CD4-positive, alpha-beta T cell treated with Interleukin-15 for 4 hours (primary cell): ENCODE measurements around the gene WDR90.

Source experiments
- DNase-seq: peaks from one replicate; pipeline ENCODE4 v3.0.0-alpha.2; 2020; ENCODE audit warnings: low spot score

The WDR90 gene

DNA sequence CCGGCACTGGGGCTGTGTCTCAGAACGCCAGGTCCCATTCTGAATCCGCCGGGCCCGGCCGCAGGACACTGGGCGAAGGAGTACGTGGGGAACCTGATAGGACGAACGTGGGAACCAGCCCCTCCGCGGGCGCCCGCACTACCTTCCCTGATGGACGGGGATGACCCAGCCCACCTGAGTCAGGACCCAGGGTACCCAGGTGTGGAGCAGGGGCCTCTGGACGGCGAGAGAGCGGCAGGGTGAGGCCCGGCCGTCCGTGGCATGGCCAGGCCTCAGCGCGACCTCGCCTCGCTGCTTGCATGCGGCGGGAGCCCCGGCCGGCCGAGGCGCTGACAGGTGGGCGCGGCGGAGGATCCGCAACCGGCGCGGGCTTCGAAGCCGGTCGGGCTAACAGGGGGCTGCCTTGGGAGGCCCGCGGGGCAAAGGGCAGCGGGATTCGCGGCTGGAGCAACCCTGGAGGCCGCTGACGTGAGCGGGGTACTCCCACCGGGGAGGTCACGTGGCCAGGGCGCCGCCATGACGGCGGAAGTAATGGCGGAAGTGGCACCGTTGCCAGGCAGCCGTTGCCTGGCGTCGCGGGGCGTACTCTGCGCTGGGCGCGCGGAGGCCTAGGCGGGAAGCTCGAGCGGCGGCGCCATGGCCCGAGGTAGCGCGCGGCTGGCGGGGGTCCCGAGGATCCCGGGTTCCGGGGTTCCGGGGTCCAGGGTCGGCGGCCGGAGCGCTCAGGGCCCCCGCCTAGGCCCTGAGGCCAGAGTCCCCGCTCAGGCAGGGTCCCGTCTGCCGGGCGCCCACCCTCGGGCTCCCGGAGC, at the start of gene WDR90:
WDR90 (plus strand) TSS at position 585 of the 809 bp plus-strand sequence; CDS start at position 637, 52 bp downstream.
- DNase-seq = peak; percentile 89

DNA sequence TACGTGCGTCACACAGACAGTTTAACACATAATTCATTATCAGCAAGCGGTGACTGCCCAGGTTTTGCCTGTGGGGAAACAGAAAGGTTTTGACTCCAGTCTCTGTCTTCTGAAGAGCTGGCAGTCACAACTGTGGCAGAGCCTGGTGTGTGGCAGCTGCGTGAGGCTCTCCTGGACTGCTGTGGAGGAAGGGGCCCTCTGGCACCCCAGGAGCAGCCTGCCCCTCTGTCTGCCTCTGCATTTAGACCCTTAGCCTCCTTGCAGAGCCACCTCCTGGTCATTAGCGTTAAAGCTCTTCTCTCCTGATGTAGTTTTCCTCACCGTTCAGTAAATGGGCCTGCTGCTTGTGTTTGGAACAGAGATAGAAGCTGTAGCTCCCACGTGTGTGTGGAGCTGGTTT, 48.4 kb upstream of the WDR90 start:
- no peak for DNase-seq

DNA sequence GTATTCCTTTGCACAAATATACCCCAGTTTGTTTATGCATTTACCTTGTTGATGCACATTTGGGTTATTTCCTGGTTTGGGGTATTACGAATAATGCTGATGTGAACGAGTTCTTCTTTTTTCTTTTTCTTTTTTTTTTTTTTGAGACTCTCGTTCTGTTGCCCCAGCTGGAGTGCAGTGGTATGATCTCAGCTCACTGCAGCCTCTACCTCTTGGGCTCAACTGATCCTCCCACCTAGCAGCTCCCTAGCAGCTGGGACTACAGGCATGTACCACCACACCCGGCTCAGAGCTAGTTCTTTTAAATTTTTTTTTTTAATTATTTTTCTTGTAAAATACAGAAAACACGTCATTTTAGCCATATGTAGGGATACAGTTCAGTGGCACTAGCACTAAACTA, 45.2 kb upstream of the WDR90 start:
- DNase-seq = no peak

DNA sequence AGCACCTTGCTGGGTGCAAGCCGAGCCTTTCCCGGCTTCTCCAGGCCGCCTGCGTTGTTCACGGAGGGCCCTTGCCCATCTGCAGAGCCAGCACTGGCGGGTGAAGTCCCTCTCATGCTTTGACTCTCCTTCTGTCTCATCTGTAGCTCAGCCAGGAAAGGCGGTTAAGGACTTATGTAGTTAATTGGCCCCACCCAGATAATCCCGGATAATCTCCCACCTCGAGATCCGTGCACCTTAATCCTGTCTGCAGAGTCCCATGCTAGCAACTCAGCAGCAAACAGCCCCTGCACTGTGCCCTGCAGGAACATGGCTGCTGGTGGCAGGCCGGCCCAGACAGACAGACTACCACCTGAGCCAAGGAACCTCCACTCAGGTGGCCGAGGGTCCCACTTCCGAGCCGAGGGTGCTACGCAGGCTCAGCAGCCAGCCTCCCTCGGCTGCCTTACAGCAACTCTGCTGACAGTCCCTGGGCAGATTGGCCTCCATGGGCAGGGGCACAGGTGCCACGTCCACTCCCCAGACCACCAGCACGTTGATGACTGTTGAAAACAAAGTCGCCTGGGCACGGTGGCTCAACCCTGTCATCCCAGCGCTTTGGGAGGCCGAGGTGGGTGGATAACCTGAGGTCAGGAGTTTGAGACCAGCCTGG, 42.4 kb upstream of the WDR90 start:
- DNase-seq = no peak

DNA sequence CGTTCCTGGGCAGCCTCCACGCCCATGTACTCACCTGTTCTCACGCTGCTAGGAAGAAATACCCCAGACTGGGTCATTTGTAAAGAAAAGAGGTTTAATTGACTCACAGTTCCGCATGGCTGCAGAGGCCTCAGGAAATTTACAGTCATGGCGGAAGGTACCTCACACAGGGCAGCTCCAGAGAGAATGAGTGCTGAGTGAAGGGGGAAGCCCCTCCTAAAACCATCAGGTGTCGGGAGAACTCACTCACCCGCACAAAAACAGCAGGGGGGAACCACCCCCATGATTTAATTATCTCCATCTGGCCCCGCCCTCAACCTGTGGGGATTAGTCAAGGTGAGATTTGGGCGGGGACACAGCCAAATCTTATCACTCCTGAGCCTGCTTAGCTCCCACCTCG, 41.1 kb upstream of the WDR90 start:
- no peak for DNase-seq

DNA sequence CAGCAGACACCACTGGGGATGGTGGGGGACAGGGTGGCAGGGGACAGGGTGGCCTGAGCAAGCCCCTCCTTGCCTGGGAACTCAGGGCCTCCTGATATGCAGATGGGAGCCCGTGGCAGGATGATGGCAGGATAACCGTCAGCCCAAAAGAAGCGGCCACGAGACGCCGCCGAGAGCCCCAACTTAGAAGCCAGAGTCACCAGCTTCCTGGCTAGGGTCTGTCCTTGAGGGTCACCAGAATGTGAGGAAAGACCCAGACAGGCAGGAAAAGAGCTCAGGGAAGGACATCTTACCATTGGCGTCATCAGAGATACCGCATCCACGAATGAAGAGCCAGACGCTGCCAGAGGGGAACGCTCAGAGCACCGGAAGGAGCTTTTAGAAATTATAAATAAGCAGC, 39.8 kb upstream of the WDR90 start:
- DNase-seq = no peak

DNA sequence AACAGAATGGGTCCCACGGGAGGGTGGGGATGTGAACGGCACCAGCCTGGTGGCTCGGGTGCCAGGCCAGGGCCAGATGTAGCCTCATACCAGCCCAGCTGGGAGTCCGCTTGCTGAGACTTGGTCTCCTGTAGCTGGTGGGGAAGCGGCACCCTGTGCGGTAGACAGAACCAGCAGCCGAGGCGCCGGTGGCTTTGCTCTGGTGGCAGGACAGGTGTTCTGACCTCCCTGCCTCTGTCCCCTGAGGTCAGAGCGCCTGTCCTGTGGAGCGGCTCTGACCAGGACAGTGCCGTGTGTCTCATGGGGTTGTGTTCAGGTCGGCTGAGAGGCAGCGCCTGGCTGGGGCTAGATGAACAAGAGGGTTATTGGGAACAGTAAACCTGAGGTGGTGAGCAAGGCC, 39.2 kb upstream of the WDR90 start:
- DNase-seq = no peak

DNA sequence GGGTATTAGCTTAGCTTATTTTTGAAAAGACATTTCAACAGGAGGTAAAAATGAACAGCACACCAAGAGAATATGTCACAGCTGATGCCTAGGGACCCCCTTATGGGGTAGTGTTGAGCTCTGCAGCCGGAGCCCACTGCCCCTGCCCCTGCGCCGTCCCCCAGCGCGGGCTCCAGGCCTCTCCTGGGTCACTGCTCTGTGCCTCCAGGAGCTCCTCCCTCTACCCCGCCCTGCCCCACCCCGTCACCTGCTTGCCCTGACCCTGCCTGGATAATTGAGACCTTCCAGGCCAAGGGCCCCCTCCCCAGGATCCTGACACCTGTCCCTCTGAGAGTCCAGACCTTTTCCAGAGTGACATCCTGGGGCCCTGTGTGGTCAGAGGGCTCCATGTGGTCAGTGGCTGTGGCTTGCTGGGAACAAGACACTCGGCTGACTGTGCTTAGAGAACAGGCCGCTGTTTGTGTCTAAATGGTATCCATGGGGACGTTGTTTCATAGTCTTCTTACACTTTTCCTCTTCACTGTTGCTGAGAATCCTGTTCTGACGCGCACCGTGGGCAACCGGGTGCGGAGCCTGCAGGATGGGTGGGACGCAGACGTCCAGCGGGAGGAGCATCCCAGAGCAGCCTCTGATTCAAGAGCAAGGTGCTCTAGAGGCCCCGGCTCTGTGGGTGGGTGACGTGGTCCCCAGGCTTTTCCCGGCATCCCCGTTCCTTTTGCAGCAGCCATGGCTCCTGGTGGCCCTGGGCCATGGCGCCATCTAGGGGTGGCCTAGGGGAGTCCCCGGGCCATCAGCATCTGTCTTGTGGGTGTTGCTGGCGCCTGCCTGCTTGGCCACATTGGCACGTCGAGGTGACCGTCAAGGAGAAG, 38.4 kb upstream of the WDR90 start:
- DNase-seq = peak; percentile 49

DNA sequence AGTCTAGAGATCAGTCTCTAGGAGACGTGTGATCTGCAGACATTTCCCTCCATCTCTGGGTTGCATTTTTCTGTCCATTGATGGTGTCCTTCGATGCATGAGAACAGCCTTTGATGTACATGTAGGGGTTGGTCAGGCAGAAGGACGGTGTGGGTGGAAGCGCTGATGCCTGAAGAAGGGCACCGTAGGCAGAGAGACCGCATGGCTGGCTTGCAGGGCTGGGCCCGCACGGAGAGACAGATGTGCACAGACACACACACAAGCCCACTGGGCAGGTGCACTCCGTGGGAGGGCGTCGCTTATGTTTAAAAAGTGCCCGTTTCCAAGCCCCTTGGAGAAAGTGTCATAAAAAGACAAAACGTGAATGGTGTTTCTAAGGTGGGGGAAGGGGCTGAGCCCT, 34.0 kb upstream of the WDR90 start:
- DNase-seq = no peak

DNA sequence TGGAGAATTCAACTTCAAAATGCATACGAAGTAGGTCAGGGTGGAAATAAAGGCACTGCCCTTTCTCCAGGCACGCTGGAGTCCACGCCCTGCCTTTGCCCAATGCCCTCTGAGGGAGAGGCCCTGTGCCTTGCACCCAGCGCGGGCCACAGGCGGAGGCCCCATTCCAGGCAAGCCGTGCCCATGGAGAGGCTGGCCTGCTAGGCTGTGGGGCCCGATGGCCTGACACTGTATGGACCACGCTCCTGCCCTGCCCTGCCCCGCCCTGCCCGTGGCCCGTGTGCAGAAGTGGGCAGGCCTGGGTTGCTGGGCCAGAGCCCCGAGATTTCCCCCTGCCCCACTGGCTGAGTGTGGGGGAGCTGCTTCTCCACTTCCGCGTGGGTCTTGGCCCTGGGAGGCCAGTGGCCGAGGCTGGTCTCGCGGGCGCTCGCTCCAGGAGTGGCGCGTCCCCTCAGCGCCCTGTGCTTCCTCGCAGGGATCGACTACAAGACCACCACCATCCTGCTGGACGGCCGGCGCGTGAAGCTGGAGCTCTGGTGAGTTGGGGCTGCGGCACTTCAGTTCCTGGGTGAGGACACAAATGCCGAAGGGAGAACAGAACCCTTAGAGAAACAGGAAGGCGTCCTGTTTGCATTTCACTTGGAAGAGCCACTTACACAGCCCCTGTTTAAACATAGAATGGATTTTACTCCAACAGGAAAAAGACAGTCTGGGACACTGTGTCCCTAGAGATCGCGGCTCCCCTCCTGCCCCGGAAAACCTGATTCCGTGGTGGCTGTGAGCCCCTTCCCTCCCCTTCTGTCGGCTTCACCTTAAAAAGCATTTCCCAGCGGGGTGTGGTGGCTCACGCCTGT, 32.2 kb upstream of the WDR90 start:
- no peak for DNase-seq

DNA sequence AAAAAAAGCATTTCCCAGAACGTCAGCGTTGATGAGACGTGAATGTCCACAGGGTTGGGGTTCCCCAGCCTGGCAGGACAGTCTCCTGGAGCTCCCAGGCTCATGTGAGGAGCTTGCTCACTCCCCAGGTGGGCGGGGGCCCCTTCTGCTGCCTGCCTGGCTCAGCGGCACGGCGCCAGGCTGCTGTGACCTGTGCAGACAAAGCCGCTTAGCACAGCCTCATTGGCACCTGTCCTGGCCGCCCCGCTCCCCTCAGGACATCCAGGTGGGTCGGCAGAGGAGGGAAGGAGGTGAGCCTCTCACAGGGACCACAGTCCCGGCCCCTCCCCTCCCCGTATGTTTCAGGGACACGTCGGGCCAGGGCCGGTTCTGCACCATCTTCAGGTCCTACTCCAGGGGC, 31.3 kb upstream of the WDR90 start:
- no peak for DNase-seq

DNA sequence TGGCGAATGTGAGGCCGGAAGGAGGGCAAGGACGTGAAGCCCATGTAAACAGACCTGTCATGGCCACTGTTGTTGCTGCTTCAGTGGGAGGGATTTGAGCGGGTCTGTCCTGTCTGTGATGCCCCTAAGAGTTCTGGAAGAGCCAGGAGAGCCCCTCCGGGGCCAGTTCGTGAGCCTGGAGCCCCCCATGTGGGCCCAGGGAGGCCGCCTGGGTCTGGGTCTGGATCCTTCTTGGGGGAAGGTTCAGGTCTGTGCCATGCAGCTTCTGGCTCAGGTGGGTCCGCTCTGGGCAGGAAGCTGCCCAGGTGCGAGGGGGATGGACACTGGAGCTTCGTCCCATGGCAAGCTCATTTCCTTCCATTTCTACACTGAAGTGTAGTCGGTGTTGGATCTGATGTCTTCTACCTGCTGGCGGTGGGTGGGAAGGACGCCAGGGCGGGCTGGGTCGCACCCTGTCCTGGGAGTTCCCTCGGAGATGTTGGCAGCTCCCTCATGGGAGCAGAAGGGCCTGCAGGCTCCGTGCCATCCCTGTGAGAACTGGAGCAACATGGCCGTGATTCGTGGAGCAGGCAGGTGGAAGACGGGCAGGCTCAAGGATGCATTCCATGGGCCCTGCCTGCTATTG, 29.6 kb upstream of the WDR90 start:
- DNase-seq = no peak

DNA sequence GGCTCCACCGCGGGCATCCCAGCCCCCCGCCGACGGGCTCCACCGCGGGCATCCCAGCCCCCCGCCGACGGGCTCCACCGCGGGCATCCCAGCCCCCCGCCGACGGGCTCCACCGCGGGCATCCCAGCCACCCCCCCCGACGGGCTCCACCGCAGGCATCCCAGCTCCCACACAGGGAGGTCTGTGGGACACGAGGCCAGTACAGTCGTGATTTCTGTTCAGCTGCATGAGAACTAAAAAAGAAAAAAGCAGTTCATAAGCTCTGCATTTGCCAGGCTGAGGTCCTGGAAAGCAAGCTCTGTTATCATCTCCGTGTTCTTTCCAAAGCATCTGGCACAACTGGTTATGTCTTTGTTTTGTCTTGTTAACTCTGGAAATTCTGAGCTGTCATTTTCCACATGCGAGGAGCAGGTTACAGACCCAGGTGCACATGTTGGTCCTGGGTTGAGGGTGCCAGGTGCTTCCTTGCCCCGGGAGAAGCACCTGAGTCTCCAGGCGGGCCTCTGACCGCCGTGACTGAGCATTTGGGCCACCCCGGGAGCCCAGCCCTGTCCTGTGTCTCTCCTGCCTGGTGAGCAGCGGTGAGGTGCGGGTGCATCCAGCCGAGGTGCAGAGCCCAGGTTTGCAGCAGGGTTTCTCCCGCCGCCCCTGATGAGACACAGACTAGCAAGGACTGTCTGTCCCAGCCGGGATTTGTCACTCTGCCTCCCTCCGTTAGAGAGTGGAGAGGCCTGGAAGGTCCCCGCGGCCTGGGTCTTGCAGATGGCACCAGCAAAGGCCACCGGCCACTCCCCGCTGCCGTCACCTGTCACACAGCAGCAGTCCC, 28.3 kb upstream of the WDR90 start:
- DNase-seq = no peak

DNA sequence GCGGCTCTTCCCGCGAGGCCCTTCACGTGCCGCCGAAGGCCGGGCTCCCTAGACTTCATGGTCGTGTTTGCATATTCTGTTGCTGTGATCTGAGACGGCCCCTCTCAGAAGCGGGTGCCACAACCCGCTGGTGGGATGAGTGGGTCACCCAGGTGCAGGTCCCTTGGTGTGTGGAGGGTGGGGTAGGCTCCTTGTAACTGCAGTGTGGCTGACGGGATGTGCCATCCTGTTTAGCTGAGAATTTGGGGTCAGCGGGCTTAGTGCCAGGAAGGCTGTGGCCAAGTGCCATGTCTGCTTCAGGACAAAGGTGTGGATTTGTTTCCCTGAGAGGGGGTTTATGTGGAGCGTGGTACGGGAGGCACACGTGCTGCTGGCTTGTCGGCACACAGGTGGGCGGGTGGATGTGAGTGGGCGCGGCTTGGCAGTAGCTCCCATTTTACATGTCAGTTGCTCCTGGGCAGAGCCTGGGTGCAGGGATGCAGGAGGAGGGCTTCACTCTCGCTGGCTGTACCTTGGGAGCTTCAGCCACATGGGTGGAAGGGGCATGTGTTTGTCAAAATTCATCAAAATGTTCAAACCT, 27.5 kb upstream of the WDR90 start:
- DNase-seq = no peak

DNA sequence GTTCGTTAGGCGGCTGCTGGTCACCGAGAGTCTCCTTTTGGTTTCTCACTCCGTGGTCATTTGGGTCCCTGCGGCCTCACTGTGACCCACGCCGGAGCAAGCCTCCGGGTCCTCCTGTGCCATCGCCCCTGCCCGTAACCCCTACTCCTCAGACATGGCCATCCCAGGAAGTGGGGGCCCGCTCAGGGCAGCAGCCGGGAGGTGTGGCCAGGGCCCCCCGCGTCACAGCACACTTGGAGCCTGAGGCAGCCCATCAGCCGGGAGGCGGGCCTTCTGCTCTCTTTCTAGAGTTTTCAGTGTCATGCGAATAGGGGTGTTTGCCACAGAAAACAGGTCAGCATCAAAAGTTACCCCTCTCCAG, 26.3 kb upstream of the WDR90 start:
- DNase-seq = no peak

DNA sequence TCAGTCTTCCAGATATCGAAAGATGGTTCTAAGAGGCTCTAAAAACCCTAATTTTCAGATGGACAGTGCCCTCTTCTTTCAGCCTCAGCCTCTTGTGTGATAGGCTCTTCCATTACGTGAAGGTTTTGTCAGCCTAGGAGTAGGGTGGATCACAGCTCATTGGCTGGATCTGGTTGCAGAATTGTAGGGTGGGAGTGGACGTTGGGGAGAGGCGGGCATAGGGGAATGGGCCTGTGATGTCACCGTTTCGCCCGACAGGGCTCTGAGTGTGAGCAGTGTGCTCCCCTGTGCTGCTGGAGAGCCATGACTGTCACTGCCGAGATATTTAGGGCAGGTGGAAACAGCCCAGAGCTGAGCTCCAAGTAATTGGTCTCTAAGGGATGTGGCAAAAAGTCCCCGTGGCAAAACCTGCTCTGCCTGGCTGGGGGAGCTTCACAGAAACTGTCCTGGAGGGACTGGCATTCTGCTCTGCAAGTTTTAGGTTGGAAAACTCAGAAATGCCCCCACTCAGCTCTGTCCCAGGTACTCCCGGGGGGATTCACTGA, 24.6 kb upstream of the WDR90 start:
- DNase-seq = no peak

DNA sequence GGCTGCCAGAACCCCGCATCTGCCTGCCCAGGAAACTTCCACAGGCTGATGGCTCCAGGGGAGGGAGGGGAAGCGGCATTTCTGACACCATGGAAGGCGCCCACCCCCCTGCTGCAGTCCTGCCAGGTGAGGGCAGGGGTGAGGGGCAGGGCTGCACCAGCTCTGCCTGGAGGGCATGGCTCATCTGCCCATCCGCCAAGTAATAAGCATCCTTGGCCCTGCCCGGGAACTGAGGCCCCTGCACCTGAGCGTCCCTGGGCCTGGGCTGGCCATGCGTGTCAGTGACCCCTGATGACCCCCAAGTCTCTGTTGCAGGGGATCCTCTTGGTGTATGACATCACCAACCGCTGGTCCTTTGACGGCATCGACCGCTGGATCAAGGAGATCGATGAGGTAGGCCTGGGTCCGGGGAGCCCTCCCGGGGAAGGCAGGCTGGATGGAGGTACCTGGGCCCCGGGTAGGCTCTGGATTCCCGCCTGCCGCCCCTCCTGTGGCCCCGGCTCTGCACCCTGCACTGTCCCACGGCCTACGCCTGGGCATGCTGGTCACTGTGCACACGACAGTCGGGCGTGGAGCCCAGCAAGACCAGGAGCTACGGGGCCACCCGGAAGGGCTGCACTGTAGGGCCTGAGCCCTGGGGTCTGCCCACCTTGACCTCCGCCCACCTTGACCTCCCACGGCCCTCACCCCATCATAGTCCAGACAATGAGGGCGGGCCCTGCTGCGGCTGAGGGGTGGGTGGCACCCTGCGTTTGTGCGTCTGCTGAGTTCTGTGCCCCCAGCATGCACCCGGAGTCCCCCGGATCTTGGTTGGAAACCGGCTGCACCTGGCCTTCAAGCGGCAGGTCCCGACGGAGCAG, 23.8 kb upstream of the WDR90 start:
- no peak for DNase-seq

DNA sequence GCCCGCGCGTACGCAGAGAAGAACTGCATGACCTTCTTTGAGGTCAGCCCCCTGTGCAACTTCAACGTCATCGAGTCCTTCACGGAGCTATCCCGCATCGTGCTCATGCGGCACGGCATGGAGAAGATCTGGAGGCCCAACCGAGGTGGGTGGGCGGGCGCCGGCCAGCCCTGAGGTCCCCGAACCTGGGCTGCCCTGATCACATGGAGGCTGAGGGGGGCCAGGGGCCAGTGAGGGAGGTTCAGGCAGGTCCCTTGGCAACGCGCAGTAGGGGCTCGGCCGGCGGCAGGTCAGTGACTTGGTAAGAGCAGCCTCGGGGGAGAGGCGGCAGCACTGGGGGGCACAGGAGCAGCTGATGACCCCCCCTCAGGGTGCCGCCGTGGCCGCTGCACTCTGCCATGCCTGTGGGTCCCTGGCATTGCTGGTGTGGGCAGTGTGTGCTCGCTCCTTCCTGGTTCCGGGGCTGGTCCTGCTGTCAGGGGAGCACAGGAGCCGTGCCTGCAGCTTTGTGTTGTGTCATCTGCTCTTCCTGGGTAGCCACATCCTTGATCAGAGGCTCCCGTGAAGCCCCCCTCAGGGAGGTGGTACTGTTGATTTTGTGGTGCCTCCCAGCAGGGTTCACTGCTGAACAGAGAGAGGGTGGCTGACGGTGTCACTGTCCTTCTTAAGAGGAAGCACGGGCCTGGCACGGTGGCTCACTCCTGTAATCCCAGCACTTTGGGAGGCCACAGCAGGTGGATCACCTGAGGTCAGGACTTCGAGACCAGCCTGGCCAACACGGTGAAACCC, 23.0 kb upstream of the WDR90 start:
- DNase-seq = no peak
